Activated CD4-positive, alpha-beta T cell treated with anti-CD3 and anti-CD28 coated beads, Interleukin-2, amount 50 U/mL, for 24 hours (primary cell): ENCODE measurements around the gene ST7.

Source experiments
- DNase-seq, 2 donors: peaks; one replicate each; pipeline ENCODE4 v3.0.0-alpha.2; 2020; ENCODE audit warnings: low read depth in 1 of 2, low spot score in 1 of 2

Gene ST7

DNA sequence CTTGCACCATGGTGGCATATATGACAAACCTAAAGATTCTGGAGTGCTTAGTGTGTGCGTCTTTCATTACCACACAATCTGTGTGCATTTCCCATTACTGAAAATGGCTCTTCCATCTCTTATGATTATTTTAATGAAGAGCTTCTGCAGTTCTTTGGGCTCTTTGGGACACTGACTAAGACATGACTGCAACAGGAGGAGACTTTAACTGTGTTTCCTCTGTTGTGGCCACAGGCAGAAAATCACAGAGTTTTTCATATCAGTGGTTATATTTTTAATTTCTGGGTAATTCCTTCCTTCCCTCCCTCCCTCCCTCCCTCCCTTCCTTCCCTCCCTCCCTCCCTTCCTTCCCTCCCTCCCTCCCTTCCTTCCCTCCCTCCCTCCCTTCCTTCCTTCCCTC, 311.4 kb downstream of the ST7 start:
- no peak for DNase-seq

DNA sequence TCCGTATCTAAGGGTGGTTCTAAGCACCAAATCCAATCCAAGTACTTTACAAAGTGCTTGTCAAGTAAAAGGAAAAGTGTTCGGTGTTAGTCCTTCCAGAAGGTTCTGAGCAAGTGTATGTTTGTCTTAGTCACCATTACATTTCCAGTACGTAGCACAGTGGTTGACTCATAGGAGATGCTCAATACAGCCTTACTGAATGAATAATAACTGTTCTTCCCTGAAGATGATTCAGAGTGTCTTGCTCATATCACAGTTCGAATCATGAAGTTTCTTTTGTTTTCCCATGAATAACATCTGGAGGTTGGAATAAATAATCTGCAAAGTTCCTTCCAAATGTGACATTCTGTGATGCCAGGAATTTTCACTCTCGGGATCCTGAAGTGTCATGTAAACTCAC, 316.1 kb downstream of the ST7 start:
- DNase-seq: no peak

DNA sequence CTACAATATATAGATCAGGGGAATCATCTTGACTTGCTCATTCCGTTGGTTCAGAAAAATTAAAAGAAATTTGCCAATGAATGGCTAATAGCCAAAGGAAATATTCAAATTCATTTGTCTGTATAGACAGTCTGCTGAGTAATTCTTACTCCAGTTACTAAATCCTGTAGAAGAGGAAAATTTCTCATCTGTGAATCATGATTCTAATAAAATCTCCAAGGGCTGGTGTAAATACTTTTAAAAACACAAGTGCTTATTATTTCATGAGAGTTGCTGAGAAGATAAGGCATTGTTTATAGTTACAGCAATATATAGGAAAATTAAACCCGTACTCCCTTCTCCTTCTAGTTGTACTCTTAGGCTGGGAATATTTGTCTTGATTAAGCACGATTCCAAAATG, 316.6 kb downstream of the ST7 start:
- no peak for DNase-seq

GRCh38 chr7:117270371-117270770, 317.1 kb downstream of the ST7 start:
- no peak for DNase-seq

DNA sequence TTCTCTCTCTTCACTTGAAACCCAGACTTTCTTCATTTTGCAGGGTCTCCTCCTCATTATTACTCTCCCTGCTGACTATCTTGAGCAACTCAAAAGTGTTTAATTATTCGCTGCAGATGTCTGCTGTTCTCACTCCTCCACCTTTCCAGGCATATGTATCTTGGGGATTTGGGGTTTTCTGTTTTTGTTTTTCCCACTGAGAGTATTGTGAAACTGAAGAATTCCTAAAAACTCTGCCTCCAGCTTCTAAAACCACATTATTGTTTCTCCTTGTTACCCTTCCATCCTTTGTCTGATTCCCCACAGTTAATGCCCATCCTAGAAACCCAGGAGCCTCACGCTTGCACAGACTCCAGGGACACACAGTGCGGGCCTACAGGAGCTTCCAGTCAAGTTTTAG, 318.3 kb downstream of the ST7 start:
- DNase-seq: no peak

DNA sequence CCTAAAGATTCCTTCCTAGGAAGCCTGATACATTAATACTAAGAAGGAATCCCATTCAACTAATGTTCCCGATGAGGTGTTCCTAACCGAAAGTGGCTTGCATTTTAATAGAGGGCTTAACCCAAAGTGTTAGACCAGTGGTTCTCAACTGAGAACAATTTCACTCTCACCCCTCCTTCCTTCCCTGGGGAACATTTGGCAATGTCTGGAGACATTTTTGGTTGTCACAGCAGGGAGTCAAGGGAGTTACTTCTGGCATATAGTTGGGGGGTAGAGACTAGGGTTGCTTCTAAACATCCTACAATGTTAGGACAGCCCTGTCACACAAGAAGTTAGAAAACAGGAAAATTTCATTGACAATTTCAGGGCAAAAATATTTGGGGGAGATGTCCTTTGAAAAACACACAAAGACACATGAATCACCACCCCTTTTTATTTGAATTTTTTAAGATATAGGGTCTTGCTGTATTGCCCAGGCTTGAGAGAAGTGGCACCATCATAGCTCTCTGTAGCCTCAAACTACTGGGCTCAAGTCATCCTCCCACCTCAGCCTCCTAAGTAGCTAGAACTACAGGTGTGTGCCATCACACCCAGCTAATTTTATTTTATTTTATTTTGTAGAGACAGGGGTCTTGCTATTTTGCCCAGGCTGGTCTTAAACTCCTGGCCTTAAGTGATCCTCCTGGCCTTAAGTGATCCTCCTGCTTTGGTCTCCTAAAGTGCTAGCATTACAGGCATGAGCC, 318.9 kb downstream of the ST7 start:
- no peak for DNase-seq

DNA sequence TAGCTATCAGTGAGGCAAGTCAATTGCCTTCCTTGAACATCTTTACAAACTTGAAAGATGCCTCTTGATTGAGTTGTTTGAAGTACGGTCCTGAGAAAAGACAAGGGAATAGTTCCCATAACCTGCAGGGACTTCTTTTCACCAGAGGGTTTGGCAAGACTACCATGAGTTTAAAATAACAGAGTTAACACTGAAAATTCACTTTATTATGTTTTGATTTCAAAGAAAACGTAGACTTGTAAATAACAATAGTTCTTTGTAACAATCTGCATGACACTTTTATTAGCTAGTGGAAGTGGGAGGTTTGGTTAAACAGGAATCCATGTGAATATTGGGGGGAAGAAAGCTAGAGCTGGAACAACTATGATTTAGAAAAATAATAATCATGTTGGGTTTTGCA, 320.0 kb downstream of the ST7 start:
- DNase-seq: no peak

DNA sequence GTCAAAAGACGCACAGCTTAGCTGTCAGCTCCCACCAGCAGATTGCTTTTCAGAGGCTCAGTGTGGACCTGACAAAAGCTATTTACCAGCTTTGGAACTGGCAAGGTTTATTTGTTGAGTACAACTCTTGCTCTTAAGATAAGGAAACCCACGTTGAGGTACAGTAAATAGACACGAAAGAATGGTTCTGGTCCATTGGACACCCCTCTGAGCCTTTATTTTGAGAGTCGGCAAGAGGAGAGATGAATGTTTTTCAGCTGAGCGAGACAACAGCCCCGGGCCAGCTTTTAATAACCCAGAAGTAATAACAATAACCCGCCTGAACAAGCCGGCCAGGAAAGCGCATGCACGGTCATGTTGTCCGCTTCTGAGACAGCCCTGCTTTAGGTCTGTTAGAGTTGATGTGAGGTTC, 320.5 kb downstream of the ST7 start:
- DNase-seq: no peak

GRCh38 chr7:117274951-117275350, 321.6 kb downstream of the ST7 start:
- DNase-seq: no peak

GRCh38 chr7:117277576-117277975, 324.3 kb downstream of the ST7 start:
- DNase-seq: no peak

- no peak for DNase-seq
Observed at GRCh38 chr7:117278040-117278439, 324.7 kb downstream of the ST7 start.

- DNase-seq: no peak
Observed at GRCh38 chr7:117279203-117279602, 325.9 kb downstream of the ST7 start.
